ENCODE data around the gene AP4E1. TPM values are rescaled to one million over a fixed set of nuclear protein-coding genes. Genes with fewer than 3 reads are reported as not detected.
"Not testable (repeated sequence)": the region's sequence is repeated elsewhere in the genome, so short reads cannot be mapped to it uniquely, and the experiment has no call there.

Gene AP4E1
- total RNA-seq, 6 donors from 2014 or later, result 6.8 to 11.5 (median 9.4) TPM

DNA sequence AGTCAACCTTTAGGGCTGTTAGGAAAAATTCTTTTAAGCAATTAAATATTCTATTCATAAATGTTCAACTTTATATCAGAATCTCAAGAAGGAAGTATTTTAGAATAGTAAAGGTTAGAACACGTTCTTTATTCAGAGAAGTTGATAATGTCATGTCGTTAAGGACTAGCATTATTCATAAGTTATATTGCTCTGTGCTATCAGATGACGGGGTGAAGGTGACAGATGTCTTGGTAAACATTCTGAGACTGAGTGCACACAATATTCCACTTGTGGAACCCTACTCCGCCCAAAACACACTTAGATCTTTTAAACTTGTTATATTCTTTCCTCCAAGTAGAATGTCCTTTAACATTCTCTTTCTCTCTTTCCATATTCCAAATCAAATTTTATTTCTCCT lies 7.9 kb downstream of the AP4E1 start:
- H3K4me3 ChIP-seq, result no peak overlapping the region
- ATAC-seq (ENCODE audit: low FRiP score in 2 of 2) (no peak), DNase-seq (no peak)
- peaks cover 6 to 87% (median 16%) of the 10 kb centered on the region in 4 donors for H3K36me3 ChIP-seq
- no peak overlapping the region for H3K27ac ChIP-seq
- H3K4me1 ChIP-seq, result peaks cover 0 to 14% (median 0%) of the 10 kb centered on the region in 4 donors
- no peaks in the 10 kb centered on the region for H3K9me3 ChIP-seq
- 82 to 83% methylated on average over 4 of the region's 4 CpGs for WGBS, 2 donors
- TF ChIP-seq POLR2AphosphoS5 (IDR thresholded peaks at IDR 0.05), result no peak
- TF ChIP-seq, protein P1, sequence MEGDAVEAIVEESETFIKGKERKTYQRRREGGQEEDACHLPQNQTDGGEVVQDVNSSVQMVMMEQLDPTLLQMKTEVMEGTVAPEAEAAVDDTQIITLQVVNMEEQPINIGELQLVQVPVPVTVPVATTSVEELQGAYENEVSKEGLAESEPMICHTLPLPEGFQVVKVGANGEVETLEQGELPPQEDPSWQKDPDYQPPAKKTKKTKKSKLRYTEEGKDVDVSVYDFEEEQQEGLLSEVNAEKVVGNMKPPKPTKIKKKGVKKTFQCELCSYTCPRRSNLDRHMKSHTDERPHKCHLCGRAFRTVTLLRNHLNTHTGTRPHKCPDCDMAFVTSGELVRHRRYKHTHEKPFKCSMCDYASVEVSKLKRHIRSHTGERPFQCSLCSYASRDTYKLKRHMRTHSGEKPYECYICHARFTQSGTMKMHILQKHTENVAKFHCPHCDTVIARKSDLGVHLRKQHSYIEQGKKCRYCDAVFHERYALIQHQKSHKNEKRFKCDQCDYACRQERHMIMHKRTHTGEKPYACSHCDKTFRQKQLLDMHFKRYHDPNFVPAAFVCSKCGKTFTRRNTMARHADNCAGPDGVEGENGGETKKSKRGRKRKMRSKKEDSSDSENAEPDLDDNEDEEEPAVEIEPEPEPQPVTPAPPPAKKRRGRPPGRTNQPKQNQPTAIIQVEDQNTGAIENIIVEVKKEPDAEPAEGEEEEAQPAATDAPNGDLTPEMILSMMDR (IDR thresholded peaks at IDR 0.05), result no peak
- no peak for TF ChIP-seq POLR2A (IDR thresholded peaks at IDR 0.05)
- TF ChIP-seq EP300 (IDR thresholded peaks at IDR 0.05), result no peak
- no peaks in the 10 kb centered on the region for H3K27me3 ChIP-seq

DNA sequence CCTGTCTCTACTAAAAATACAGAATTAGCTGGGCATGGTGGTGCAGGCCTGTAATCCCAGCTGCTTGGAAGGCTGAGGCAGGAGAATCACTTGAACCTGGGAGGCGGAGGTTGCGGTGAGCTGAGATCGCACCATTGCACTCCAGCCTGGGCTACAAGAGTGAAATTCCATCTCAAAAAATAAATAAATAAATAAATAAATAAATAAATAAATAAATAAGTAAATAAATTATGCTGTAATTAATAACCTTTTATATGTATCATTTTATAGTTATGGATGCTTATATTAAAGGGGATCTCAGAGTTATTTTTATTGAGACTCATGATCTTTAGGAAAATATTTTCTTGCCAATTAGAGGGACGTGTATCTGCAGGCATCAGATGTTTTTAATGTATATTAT lies 10.9 kb downstream of the AP4E1 start:
- H3K36me3 ChIP-seq, result peaks cover 6 to 82% (median 18%) of the 10 kb centered on the region in 4 donors
- not testable (repeated sequence) for H3K4me3 ChIP-seq; H3K4me1 ChIP-seq; H3K9me3 ChIP-seq; H3K27ac ChIP-seq; DNase-seq; H3K27me3 ChIP-seq; ATAC-seq (ENCODE audit: low FRiP score in 2 of 2)
- WGBS, 2 donors, result 98 to 99% methylated on average over 4 of the region's 4 CpGs

DNA sequence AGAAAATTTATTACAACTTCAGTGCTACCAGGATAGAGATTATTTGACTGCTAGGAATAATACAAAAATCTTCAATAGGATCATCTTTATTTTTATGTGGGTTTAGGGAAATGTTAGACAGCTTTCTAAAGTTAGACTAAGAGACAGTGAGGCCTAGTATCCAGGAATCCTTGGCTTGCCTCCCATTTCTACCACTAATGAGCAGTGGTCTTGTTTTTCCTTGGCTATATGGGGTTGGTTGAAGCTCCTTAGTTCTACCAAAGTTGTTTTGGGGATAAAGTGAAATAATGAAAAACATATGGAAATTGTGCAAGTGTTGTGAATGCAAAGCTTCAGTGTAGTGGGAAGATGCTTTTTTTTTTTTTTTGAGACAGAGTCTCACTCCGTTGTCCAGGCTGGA lies 16.8 kb downstream of the AP4E1 start:
- DNase-seq, result no peak
- TF ChIP-seq, protein P1 (IDR thresholded peaks at IDR 0.05), result no peak
- TF ChIP-seq POLR2A (IDR thresholded peaks at IDR 0.05) (no peak), POLR2AphosphoS5 (IDR thresholded peaks at IDR 0.05) (no peak), EP300 (IDR thresholded peaks at IDR 0.05) (no peak)
- WGBS, 2 donors, result 95 to 100% methylated on average over 1 of the region's 1 CpG

DNA sequence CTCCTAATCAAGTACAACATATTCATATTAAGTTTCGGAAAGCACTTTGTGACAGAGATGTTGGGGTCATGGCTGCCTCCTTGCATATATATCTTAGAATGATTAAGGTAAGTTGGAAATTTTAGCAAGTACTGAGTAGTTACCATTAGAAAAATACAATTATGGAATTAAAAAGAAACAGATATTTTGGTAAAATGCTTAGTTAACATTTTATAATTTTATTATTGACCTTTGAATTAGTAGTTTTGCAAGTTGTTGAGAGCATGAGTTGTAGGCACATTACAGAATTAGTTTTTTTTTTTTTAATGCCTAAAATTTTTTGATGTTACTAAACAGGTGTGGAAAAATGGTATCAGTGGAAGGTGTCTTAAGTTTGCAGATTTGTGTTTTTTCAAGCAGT lies 20.6 kb downstream of the AP4E1 start:
- ATAC-seq (ENCODE audit: low FRiP score in 2 of 2), result no peak
- H3K9me3 ChIP-seq, result no peaks in the 10 kb centered on the region
- TF ChIP-seq POLR2AphosphoS5 (IDR thresholded peaks at IDR 0.05) (no peak), EP300 (IDR thresholded peaks at IDR 0.05) (no peak), POLR2A (IDR thresholded peaks at IDR 0.05) (no peak)
- TF ChIP-seq, protein P1 (IDR thresholded peaks at IDR 0.05), result no peak

More for the DNA sequence above, 16.8 kb downstream of the AP4E1 start:
- Histone ChIP-seq H3K9me3 (no peaks in the 10 kb centered on the region), H3K27ac (no peak overlapping the region), H3K4me3 (no peak overlapping the region), H3K36me3 (peaks cover 0 to 79% (median 25%) of the 10 kb centered on the region in 4 donors), H3K4me1 (no peaks in the 10 kb centered on the region), H3K27me3 (no peaks in the 10 kb centered on the region)
- no peak for ATAC-seq (ENCODE audit: low FRiP score in 2 of 2)

DNA sequence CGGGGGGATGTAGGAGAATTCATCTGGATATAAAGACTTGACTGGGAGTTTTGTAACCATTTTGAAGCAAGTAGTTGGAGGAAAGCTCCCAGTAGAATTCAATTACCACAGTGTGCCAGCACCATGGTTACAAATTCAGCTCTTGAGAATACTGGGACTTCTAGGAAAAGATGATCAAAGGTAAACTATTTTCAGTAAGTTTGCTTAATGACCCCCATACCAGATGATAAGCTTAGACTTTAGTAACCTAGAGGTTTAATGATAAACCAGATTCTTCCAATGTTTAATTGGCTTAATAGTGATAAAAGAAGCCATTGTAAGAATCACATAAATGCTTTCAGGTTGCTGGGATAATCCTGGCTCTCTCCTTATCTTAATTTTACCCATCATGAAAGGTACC lies 22.3 kb downstream of the AP4E1 start:
- H3K27me3 ChIP-seq, result no peaks in the 10 kb centered on the region
- no peak overlapping the region for H3K4me3 ChIP-seq
- WGBS, 2 donors, result 100% methylated on average over 1 of the region's 1 CpG
- no peak overlapping the region for H3K27ac ChIP-seq
- TF ChIP-seq, protein P1 (IDR thresholded peaks at IDR 0.05), result no peak
- TF ChIP-seq EP300 (IDR thresholded peaks at IDR 0.05), result no peak
- TF ChIP-seq POLR2A (IDR thresholded peaks at IDR 0.05), result no peak
- no peak for TF ChIP-seq POLR2AphosphoS5 (IDR thresholded peaks at IDR 0.05)
- peaks cover 3 to 72% (median 18%) of the 10 kb centered on the region in 4 donors for H3K36me3 ChIP-seq
- DNase-seq, result no peak
- no peaks in the 10 kb centered on the region for H3K9me3 ChIP-seq
- no peak for ATAC-seq (ENCODE audit: low FRiP score in 2 of 2)
- no peaks in the 10 kb centered on the region for H3K4me1 ChIP-seq

More for the DNA sequence above, 20.6 kb downstream of the AP4E1 start:
- no peak overlapping the region for H3K4me3 ChIP-seq
- WGBS, 2 donors, result 88 to 97% methylated on average over 1 of the region's 1 CpG
- no peaks in the 10 kb centered on the region for H3K4me1 ChIP-seq
- DNase-seq, result no peak
- peaks cover 3 to 87% (median 23%) of the 10 kb centered on the region in 4 donors for H3K36me3 ChIP-seq
- H3K27ac ChIP-seq, result no peak overlapping the region
- no peaks in the 10 kb centered on the region for H3K27me3 ChIP-seq
